ENCODE measurements around the gene GABRR2. TPM values are rescaled to one million over a fixed set of nuclear protein-coding genes. Genes with fewer than 3 reads are reported as not detected.

GABRR2 gene
- total RNA-seq, 1 experiment from 2014 or later, result 0.36 TPM

DNA sequence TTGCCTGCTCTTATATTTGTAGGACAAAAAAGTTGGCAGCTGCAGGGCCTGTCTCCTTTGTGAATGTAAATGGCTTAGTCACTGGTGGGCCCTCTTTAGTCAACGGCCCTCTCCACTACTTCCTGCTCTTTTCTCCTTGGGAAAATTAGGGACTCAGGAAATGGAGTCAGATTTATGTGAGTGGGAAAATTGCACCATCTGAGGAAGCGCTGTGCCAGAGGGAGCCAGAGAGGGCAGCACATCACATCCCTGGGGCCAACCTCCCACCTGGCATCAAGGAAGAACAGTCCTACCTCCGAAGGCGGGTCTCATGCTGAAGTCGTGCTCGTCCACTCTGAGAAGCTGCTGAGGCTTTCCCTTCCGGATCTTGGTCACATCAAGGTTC, 15.6 kb downstream of the GABRR2 start:
- H3K9me2 ChIP-seq (replicated peaks; ENCODE audit: low read length), result no peaks in the 10 kb centered on the region
- H3K4me2 ChIP-seq (ENCODE audit: low read length), result peak overlapping the region; percentile 27; the same call in 1 of the 2 replicates
- peaks cover 26% of the 10 kb centered on the region for H3K4me1 ChIP-seq (ENCODE audit: insufficient read depth, low read length)
- no peaks in the 10 kb centered on the region for H3K36me3 ChIP-seq (ENCODE audit: low read depth, low read length)
- H3K27ac ChIP-seq (ENCODE audit: low read length), result peak overlapping the region; percentile 90
- ChIA-PET CTCF (no interaction called here), POLR2A (ENCODE audit: unreplicated experiment) (no interaction called here)
- H3K27me3 ChIP-seq (ENCODE audit: low read length), result no peaks in the 10 kb centered on the region
- BruUV-seq (replicated peaks), result no TSS peak
- H3K4me3 ChIP-seq (ENCODE audit: low read length), result no peak overlapping the region
- H3K79me2 ChIP-seq (ENCODE audit: low read length), result no peaks in the 10 kb centered on the region
- ATAC-seq, result peak; percentile 3; the same call in 1 of the 2 replicates
- no peaks in the 10 kb centered on the region for H4K20me1 ChIP-seq (ENCODE audit: low read length)
- no peaks in the 10 kb centered on the region for H3K9me3 ChIP-seq (ENCODE audit: low read length)
- intact Hi-C loops (cut with micrococcal nuclease), result no loop called here
- H2AFZ ChIP-seq (ENCODE audit: low read length), result no peak overlapping the region
- H3F3A ChIP-seq (ENCODE audit: low read length, unreplicated experiment), result no peaks in the 10 kb centered on the region
- H3K9ac ChIP-seq (ENCODE audit: low read length), result peak overlapping the region; percentile 35; the same call in 1 of the 2 replicates
- DNase-seq, result peak; percentile 45
- TF ChIP-seq, protein P1, sequence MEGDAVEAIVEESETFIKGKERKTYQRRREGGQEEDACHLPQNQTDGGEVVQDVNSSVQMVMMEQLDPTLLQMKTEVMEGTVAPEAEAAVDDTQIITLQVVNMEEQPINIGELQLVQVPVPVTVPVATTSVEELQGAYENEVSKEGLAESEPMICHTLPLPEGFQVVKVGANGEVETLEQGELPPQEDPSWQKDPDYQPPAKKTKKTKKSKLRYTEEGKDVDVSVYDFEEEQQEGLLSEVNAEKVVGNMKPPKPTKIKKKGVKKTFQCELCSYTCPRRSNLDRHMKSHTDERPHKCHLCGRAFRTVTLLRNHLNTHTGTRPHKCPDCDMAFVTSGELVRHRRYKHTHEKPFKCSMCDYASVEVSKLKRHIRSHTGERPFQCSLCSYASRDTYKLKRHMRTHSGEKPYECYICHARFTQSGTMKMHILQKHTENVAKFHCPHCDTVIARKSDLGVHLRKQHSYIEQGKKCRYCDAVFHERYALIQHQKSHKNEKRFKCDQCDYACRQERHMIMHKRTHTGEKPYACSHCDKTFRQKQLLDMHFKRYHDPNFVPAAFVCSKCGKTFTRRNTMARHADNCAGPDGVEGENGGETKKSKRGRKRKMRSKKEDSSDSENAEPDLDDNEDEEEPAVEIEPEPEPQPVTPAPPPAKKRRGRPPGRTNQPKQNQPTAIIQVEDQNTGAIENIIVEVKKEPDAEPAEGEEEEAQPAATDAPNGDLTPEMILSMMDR (conservative IDR thresholded peaks at IDR 0.05; ENCODE audit: low read depth, low read length), result peak; percentile 40; the same call in 1 of the 2 replicates
- TF ChIP-seq EZH2phosphoT487 (IDR thresholded peaks at IDR 0.05; ENCODE audit: borderline replicate concordance, low read length), result no peak

GRCh38 chr6:89298680-89299465, 16.2 kb downstream of the GABRR2 start:
- H3K27me3 ChIP-seq (ENCODE audit: low read length), result no peaks in the 10 kb centered on the region
- ATAC-seq (peak; percentile 53), DNase-seq (peak; percentile 89)
- H3K79me2 ChIP-seq (ENCODE audit: low read length), result no peaks in the 10 kb centered on the region
- H3K4me3 ChIP-seq (ENCODE audit: low read length), result peak overlapping the region; percentile 22; the same call in 1 of the 2 replicates
- H4K20me1 ChIP-seq (ENCODE audit: low read length), result no peaks in the 10 kb centered on the region
- BruUV-seq (replicated peaks), result no TSS peak
- H3K27ac ChIP-seq (ENCODE audit: low read length), result peak overlapping the region; percentile 90
- CTCF ChIA-PET, result interaction anchor here (0.6 kb wide), 1 partner anchor 218 kb away, joined by 12 read pairs; the partner anchor contains the start of gene PNRC1
- no peaks in the 10 kb centered on the region for H3F3A ChIP-seq (ENCODE audit: low read length, unreplicated experiment)
- no peak overlapping the region for H2AFZ ChIP-seq (ENCODE audit: low read length)
- no peaks in the 10 kb centered on the region for H3K36me3 ChIP-seq (ENCODE audit: low read depth, low read length)
- peaks cover 26% of the 10 kb centered on the region for H3K4me1 ChIP-seq (ENCODE audit: insufficient read depth, low read length)
- TF ChIP-seq EZH2phosphoT487 (IDR thresholded peaks at IDR 0.05; ENCODE audit: borderline replicate concordance, low read length) (no peak), EZH2 (IDR thresholded peaks at IDR 0.05; ENCODE audit: low read length, unreplicated experiment) (no peak)
- TF ChIP-seq, protein P1 (conservative IDR thresholded peaks at IDR 0.05; ENCODE audit: low read depth, low read length), result no peak
- no peaks in the 10 kb centered on the region for H3K9me3 ChIP-seq (ENCODE audit: low read length)
- peak overlapping the region; percentile 73 for H3K4me2 ChIP-seq (ENCODE audit: low read length)
- no peaks in the 10 kb centered on the region for H3K9me2 ChIP-seq (replicated peaks; ENCODE audit: low read length)
- H3K9ac ChIP-seq (ENCODE audit: low read length), result peak overlapping the region; percentile 57
- POLR2A ChIA-PET (ENCODE audit: unreplicated experiment), result no interaction called here
- intact Hi-C loops (cut with micrococcal nuclease), result loop anchor here (1.0 kb wide), 1 partner anchor 53 kb away; the partner anchor contains the start of gene UBE2J1
